HG03159 (cell line): ENCODE results near the gene TMEM250.
"Not testable (repeated sequence)": the region's sequence is repeated elsewhere in the genome, so short reads cannot be mapped to it uniquely, and the experiment has no call there.

Experiments
- ATAC-seq: cut with Tn5 transposase; IDR thresholded peaks from one replicate; pipeline ENCODE4 v1.9.1; 2021; ENCODE audit warnings: mild to moderate bottlenecking, moderate library complexity; ENCODE audit not compliant: unreplicated experiment

TMEM250 gene

DNA sequence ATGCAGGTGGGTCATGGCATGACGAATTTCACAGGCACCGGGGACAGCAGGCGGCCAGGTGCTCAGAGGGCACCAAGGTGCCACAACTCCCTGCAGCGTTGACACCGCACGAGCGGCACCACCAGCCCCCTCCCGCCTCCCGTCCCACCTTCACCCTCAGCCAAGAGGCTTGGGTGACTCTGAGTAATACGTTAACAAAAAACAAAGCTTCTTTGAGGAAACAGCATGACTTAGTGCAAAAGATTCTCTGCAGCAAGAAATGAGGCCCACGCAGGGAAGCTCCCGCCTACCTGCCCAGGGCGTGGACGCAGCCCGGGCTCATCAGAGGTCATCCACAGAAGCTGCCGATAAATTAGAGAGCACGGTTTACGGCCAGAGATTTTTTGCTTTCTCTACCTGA lies 4.1 kb downstream of the TMEM250 start:
- ATAC-seq: no peak

DNA sequence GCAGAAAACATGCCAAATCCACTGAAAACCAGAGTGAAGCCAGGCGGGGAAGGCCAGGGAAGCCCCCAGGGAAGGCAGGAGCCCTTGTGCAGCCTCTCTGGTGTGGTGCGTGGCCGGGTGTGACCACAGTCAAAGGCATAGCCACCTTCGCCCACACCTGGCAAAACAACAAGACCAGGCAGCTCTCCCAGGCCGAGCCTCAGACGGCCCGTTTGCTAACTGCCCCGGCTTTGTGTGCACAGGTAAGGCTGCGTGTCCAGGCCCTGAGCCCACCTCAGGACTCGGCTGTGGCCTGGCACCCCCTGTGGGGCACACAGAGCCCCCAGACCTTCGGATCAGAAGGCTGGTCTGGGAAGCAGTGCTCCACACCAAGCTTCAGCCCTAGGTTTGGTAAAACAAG lies 6.1 kb downstream of the TMEM250 start:
- ATAC-seq: no peak

GRCh38 chr9:136111910-136112309 lies 6.8 kb downstream of the TMEM250 start:
- ATAC-seq: no peak

DNA sequence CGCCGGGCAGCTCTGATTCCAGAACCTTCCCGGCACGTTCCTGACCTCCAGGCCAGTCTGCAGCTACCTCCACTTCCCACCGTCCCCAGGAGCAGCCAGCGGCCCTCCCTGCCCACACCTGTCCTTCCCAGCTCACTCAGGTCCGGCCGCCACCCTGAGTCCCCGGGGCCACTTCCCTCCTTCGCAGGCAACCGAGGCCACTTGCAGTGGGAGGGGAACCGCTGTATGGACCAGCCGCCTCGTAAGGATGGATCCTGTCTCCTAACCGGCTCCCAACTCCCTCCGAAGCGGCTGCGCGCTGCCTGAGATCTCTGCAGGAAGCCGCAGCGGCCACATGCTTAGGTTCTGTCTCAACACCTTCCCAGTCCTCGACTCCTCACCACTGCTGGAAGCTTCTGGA lies 7.5 kb downstream of the TMEM250 start:
- no peak for ATAC-seq

DNA sequence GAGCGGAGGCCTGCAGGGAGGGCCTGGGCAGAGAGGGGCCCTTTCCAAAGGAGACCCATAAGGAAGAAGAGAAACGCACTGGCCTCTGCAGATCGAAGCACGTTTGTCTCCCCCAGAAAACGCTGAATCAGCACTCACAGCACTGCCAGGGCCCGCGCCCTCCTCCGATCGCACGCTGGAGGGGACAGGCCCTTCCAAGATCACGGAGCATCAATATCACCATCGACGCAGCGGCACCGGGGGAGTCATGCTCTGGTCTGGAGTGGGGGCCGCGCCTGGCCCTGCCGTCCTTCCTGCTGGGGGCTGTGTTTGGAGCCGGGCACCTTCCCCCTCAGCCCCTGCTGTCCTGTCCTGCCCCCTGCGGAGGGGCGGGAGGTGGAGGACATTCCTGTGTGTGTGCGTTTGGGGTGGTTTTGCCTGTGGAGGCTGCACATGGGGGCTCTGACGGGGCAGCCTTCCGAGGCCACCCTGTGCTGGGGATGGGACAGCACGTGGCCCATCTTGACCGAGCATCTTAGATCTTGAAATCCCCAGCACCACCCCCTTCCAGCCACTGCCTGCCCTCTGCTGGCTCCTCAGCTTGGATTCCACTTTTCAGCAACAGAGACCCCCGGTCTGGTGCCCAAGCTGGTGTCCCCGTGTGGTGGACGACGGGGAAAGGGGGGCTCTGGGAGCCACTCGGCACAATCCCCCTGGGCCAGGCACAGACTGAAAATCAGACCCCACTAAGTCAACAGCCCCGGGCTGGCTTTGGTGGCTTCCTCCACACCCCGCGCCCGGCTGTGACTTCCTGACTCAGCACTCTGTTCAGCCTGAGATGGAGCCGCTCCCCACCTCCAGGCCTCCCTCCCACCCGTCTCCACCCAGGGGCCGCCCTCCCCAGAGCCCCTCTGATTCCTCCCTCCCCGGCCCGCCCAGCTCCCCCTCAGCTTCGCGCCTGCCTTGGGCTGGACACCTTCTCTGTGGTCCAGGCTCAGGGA lies 8.3 kb downstream of the TMEM250 start:
- no peak for ATAC-seq

DNA sequence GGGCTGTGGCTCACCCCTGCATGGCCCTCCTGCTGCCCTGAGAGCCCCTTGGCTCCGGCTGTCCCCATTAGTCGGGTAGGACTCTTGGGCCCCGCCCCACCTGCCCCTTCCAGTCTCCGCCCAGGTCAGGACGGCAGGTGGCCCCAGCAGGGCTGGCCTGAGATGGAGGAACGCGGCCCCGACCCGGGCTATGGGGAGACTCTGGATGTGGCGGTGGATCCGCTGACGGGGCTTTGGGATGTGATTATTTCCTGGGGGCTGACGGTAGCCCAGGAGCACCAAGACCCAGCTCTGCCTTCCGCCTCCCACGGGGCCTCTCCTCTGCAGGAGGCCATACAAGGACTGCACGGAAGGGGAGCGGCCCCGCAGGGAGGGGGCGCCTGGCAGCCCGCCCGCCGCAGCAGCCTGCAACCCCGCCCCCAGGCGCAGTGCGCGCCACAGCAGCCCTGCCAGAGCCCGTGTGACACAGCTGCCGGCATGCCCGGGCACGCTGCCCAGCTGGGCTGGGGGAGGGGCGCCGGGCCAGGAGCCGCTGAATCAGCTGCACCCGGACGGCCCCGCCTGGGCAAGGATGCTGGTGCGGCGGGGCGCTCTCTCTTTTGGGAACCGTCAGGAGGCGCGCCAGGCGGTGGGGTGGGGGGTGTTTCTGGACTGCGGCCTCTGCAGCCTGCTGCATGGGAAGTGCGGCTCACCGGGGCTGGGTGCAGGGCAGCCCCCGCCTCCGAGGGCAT lies 9.2 kb downstream of the TMEM250 start:
- peak; percentile 68 for ATAC-seq

DNA sequence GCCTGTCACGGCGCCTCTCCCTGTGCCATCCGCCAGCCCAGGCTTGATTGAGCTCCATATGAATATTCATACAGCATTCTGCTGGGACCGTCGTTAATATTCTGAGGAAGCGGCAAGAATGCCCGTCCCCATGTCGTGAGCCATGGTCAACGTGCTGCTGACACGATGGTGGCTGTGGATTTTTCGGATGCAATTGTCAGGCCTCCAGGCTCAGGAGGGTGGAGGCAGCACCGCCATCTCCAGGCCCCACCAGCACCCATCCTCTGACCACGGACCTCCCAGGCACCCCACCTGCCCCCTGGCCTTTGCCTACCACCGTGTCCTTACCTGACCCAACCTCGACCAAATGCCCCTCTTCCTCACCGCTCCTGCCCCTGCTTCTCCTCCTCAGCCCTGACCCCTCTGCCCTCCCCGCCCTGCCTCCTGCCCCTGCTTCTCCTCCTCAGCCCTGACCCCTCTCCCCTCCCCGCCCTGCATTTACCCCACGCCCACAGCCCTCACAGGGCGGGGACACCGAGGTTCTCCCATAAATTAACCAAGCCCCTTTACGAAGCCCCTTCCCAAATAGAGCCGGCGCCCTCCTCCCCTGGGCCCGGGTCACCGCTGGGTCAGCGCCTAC lies 9.9 kb downstream of the TMEM250 start:
- no peak for ATAC-seq

- no peak for ATAC-seq
Measured at GRCh38 chr9:136107953-136108647, 10.6 kb downstream of the TMEM250 start.

- no peak for ATAC-seq
Measured at GRCh38 chr9:136107155-136107952, 11.3 kb downstream of the TMEM250 start.

GRCh38 chr9:136105398-136106135 lies 13.1 kb downstream of the TMEM250 start:
- ATAC-seq: no peak

DNA sequence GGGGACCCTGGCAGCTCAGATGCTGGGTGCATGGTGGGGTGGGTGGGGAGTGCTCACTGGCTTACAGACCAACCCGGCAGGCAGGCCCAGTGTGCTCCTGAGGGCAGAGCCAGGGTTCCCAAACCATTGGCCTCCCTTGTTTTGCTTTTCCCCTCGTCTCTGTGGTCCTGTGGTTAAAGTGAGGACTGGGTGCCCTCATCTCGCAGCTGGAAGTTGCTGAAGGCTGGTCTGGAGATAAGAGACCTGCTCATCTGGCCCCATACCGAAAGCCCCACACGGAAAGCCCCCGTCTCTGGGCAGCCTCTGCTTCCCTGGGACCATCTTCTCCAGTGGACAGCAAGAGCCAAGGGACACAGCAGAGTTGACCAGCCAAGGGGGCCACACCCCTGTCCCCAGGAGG lies 13.8 kb downstream of the TMEM250 start:
- ATAC-seq: no peak

GRCh38 chr9:136104488-136104800 lies 14.2 kb downstream of the TMEM250 start:
- ATAC-seq: no peak

DNA sequence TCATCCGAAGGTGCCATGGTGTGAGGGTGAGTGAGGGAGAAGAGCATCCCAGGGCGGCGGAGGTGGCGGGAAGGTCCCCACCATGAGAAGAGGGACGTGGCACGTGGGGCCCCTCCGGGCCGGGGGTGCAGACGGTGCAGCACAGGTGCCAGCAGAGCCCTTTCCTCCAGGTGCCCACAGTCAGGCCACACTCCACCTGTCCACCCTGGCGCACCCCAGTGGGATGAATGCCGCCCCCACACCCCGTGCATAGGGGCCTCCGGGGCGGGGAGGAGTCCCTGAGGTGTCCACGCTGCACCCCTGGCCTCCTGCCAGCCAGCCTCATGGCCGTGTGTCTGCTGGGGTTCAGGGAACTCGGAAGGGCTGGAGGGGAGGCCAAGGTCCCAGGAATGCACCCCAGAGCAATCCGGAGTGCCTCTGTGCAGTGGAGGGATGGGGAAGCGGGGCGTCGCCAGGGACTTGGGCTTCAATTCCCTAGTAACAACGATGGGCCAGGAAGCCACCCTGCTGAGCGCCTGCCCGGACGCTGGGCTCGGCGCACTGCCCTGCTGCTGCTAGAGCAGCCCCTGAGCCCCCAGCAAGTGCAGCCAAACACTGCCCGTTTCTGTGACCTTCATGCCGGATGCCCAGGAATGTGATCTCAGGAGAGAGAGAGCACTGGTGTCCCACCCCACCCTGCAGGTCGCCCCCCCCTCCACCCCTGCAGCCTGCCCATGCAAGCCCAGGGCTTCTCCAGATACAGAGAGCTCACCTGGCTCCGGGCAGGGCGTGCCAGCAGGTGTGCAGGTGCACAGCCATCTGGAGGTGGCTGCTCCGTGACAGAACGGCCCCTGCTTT lies 14.8 kb downstream of the TMEM250 start:
- no peak for ATAC-seq

GRCh38 chr9:136101615-136102074 lies 17.0 kb downstream of the TMEM250 start:
- ATAC-seq: not testable (repeated sequence)

DNA sequence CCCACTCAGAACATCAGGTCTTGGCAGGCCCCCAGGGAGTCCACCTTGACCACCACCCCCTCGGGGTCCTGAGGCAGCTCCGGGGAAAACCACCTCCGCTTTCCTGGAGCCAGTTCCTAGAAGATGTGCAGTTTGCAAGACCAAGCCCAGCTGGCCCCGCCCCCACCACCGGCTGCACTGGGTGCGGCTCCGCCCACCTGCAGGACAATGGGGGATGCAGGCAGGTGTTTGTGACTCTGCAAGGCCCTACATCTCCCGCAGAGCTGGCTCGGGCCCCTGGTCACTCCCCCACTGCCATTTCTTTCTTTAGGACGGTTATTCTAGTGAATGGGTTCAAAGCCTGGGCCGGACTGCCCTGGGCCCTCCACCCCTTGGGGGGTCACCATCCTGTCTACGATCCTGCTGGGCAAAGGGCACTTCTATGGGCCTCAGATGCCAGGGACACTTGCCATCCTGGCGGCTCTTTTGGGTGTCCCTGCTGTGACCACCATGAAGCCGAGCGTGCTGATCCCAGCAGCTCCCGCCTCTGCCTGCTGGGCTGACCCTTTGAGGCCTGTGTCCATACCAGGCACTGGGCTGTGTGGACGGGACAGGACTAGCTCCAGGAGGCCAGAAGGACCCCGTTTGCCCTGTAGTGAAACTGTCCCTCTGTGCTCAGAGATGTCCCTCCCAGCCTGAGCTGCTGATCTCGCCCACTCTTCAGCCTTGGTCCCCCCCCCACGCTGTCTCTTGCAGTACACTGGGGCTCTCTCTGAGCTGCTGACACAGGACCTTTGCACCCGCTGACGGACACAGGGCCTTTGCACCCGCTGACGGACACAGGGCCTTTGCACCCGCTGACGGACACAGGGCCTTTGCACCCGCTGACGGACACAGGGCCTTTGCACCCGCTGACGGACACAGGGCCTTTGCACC lies 17.7 kb downstream of the TMEM250 start:
- no peak for ATAC-seq

- no peak for ATAC-seq
Measured at GRCh38 chr9:136099542-136099941, 19.1 kb downstream of the TMEM250 start.

DNA sequence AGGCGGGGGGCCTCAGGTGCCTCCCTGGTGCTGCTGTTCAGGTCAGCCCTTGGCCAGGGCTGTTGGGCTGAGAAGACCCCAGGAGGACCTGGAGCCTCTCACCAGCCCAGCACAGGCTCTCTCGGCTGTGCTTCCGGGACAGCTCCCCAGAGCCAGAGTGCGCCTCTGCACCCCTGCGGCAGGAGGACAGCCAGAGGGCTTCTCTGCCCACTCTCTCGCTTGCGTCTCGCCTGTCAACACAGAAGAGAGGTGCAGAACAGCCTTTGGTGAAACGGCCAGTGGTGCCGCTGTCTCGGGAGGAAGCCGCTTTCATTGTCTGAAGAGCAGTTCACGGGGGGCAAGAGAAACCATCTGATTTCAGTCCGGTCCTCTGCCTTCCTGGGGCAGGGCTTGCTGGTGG lies 19.8 kb downstream of the TMEM250 start:
- no peak for ATAC-seq

DNA sequence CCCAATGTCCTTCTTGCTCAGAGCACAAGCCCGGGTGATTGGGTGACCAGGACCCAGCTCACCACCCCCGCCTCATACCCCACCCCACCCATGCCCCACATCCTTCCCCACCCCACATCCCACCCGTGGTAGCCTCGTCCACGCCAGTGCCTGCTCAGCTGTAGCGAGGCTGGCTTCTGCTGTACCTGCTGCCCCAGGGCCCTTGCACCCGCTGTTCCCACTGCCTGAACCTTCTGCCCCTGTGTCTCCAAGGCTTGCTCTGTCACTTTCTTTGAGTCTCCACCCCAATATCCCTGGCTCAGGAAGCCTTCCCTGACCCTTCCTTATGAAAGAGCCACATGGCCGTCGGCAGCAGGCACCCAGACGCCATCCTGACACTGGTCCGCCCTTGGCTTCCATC lies 20.5 kb downstream of the TMEM250 start:
- no peak for ATAC-seq
